Prostate gland (tissue), 2 donors: ENCODE results near the gene ZNF217. TPM values are rescaled to one million over a fixed set of nuclear protein-coding genes. Genes with fewer than 3 reads are reported as not detected.
"Not testable (repeated sequence)": the region's sequence is repeated elsewhere in the genome, so short reads cannot be mapped to it uniquely, and the experiment has no call there.

Experiments used
- DNase-seq: peaks from one replicate; pipeline ENCODE4 v3.0.0-alpha.2; 2019; ENCODE audit warnings: low spot score
- H3K27ac ChIP-seq, 2 donors: fragments of 200-600 bp; sonication (generic); 2 replicates each; pipeline ENCODE4 v1.5.1; 2017 to 2019
- H3K27me3 ChIP-seq: fragments of 200-600 bp; sonication (generic); replicated peaks from 2 replicates; pipeline ENCODE4 v1.5.1; 2019; ENCODE audit not compliant: insufficient read depth
- H3K36me3 ChIP-seq, 2 donors: fragments of 200-600 bp; sonication (generic); 1 replicate in 1 of 2; 2 replicates in 1 of 2; pipeline versions ENCODE4 v1.5.1 to v1.8.1; 2017 to 2019
- H3K4me1 ChIP-seq: fragments of 200-600 bp; sonication (generic); replicated peaks from 2 replicates; pipeline ENCODE4 v1.5.1; 2019
- H3K4me3 ChIP-seq, 2 donors: fragments of 200-600 bp; sonication (generic); 2 replicates each; pipeline ENCODE4 v1.5.1; 2017 to 2019
- H3K9me3 ChIP-seq: fragments of 200-600 bp; sonication (generic); 2 replicates; pipeline ENCODE4 v1.5.1; 2017
- CTCF ChIP-seq, 4 experiments: fragments of 200-600 bp in 2 of 4; fragments of 450-650 bp in 2 of 4; sonication (generic) in 2 of 4; IDR thresholded peaks; 1 replicate in 3 of 4; 2 replicates in 1 of 4; pipeline ENCODE4 v1.5.1; 2016 to 2019; ENCODE audit warnings: antibody characterized with exemption in 4 of 4, mild to moderate bottlenecking in 2 of 4, moderate library complexity in 2 of 4
- POLR2A ChIP-seq: fragments of 450-650 bp; IDR thresholded peaks from one replicate; pipeline ENCODE4 v1.6.1; 2016; ENCODE audit warnings: antibody characterized with exemption, mild to moderate bottlenecking
- POLR2AphosphoS5 ChIP-seq: sonication (generic); formaldehyde crosslinking; IDR thresholded peaks from one replicate; pipeline ENCODE4 v1.6.1; 2017; ENCODE audit warnings: antibody characterized with exemption
- WGBS: methylation state at CpG from one replicate; pipeline ENCODE4 v1.1.5; 2018; 5-methylcytosine and 5-hydroxymethylcytosine counted together
- intact Hi-C: fragments of 100-400 bp; cut with DNase I; formaldehyde crosslinking; loops from one replicate; pipeline ENCODE4 v1.14.2; 2022
- total RNA-seq, 2 donors: library from RNA; depleted of rRNA; stranded (reverse); fragments of >200 nt; gene quantifications; one replicate each; pipeline ENCODE4 v1.1.0, GENCODE V29; 2016

Gene ZNF217
- total RNA-seq, 2 donors from 2014 or later = 35.4 to 44.5 TPM

DNA sequence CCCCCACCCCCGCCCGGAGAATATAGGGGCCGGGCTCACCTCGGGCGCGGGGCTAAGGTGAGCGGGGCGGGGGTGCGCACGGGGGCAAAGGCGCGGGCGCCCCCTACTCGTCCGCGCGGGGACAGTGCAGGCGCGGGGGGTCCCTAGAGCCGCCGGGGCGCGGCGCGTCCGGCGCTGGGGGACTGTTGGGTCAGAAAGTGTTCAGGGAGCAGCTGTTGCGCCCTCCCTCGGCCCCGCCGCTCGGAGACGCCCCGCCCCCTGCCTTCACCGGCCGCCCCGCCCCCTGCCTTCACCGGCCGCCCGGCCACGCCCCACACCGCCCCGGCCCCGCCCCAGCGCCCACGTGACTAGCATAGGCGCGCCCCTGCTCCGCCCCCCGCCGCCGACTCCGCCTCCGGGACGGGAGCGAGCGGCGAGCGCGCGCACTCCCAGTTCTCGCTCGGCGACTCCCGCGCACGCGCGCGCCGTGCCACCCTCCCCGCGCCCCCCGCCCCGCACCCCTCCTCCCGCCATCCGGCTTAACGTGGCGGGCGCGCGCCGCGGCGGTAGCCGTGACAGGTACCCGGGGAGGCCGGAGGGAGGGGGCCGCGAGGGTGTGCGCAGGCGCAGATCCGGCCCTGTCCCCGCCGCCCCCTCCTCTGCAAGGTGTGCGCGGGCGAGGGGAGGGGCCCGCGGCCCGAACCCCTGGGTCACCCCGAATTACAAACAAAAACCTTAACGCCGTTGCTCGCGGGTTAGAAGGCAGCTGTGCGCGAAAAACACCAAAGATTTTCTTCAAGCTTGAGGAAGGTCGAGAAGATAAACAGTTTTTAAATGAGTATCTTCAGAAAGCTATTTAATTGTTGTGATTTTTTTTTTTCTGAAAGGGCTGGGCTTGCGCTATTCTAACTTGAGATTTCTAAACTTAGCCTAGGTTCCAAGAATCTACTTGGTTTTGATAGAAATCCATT, 704 bp upstream of the ZNF217 start:
- no peaks in the 10 kb centered on the region for H3K9me3 ChIP-seq
- intact Hi-C loops = loop anchor here (5.0 kb wide), 1 partner anchor 233 kb away; no protein-coding TSS in a partner anchor
- H3K4me1 ChIP-seq = no peaks in the 10 kb centered on the region
- H3K27ac ChIP-seq = peak overlapping the region; percentile 98 to 99
- no peaks in the 10 kb centered on the region for H3K27me3 ChIP-seq
- under 1% methylated on average over 60 of the region's 110 CpGs for WGBS
- H3K36me3 ChIP-seq = no peaks in the 10 kb centered on the region
- peak; percentile 96 for DNase-seq
- peak; percentile 51 for TF ChIP-seq POLR2AphosphoS5
- peak in 3 of 4 experiments; percentile 9 to 38 (median 33) for TF ChIP-seq CTCF (IDR thresholded peaks at IDR 0.05)
- peak; percentile 88 for TF ChIP-seq POLR2A
- peak overlapping the region; percentile 89 to 92 for H3K4me3 ChIP-seq

DNA sequence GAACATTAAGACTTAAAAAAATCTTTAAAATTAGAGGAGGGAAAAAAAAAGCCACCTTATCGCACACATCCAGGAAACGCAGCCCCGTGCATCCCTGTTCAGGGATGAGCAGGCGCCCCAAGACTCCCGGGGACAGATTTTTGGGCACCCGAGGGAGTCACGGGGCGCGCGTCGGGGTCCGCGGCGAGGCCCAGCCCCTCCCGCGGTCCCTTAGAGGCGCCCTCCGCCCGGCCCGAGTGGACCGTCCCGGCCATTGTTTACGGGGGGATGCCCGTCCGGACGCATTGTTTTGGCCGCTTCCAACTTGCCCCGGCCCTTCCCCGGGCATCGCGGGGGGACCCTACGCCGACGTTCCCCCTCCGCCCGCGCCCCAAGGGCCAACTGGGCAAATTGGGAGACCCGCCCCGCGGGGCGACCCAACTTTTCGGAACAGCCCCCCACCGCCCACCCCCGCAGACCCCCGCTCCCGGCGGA, 610 bp downstream of the ZNF217 start:
- no peak for TF ChIP-seq POLR2A
- no peak for TF ChIP-seq CTCF (IDR thresholded peaks at IDR 0.05)
- TF ChIP-seq POLR2AphosphoS5 = no peak
- H3K9me3 ChIP-seq = no peaks in the 10 kb centered on the region
- under 1% methylated on average over 44 of the region's 47 CpGs for WGBS
- peak overlapping the region; percentile 89 to 92 for H3K4me3 ChIP-seq
- peak overlapping the region; percentile 98 to 99 for H3K27ac ChIP-seq
- H3K4me1 ChIP-seq = no peaks in the 10 kb centered on the region
- H3K36me3 ChIP-seq = no peaks in the 10 kb centered on the region
- intact Hi-C loops = loop anchor here (2.0 to 5.0 kb wide), 2 partner anchors 68 to 234 kb away; no protein-coding TSS in a partner anchor
- no peaks in the 10 kb centered on the region for H3K27me3 ChIP-seq
- DNase-seq = no peak

DNA sequence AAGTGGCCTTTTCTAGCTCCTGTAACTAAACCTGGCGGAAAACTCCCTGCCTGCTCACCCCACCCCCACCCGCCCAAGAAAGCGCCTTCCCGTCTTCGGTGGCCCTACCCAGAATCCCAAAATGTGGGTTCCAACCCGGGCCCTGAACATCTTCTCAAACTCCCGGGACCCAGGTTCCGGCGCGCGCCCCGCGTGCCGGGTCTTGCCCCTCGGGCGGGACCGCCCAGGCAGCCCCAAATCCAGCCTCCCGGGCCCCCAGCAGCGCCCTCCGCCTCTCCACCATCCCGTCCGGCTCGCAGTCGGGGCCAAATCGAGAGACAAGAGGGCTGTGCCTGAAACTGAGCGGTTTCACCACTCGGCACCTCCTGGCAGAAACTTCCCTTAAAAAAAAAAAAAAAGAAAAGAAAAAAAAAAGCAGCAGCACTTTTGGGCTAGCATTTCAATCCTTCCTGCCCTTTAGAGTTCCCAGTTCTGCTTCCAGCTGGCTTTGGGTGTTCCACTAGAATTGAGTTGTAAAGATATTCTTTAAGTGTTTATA, 1.1 kb downstream of the ZNF217 start:
- intact Hi-C loops = loop anchor here (2.0 to 5.0 kb wide), 2 partner anchors 68 to 235 kb away; no protein-coding TSS in a partner anchor
- H3K36me3 ChIP-seq, H3K4me1 ChIP-seq, H3K9me3 ChIP-seq, H3K27me3 ChIP-seq: not testable (repeated sequence)
- H3K4me3 ChIP-seq = peak overlapping the region; percentile 89 to 92
- H3K27ac ChIP-seq = peak overlapping the region; percentile 98 to 99
- peak; percentile 60 for DNase-seq
- under 1% methylated on average over 27 of the region's 27 CpGs for WGBS
- peak; percentile 39 for TF ChIP-seq POLR2A

DNA sequence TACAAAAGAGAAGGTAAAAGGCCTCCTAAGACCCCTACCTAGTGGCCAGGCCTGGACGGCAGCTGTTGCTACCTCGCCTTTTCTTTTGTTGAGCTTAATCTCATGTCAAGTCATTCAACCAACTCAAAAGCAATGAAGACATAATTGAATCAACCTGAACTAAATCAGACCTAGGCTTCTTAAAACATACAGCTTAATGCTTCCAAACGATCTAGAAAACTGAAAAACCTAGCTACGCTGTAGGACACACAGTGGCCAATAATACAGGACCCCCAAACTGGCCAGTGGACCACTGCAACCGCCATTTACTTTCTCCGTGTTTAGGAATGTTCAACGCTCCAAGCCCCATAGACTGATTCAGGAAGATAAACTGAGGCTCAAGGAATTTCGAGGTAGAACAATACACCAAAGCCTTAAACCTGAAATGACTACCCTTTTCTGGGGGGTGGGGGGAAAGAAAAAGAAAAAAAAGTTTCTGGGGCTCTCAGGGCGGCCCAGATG, 1.6 kb downstream of the ZNF217 start:
- H3K36me3 ChIP-seq, H3K9me3 ChIP-seq, H3K27me3 ChIP-seq, DNase-seq, H3K4me1 ChIP-seq: not testable (repeated sequence)
- H3K27ac ChIP-seq = peak overlapping the region; percentile 98 to 99
- H3K4me3 ChIP-seq = peak overlapping the region; percentile 89 to 92
- WGBS = 21% methylated on average over 9 of the region's 9 CpGs
- intact Hi-C loops = loop anchor here (2.0 to 5.0 kb wide), 2 partner anchors 69 to 235 kb away; no protein-coding TSS in a partner anchor

GRCh38 chr20:53591206-53591741, 2.4 kb downstream of the ZNF217 start:
- not testable (repeated sequence) for H3K4me1 ChIP-seq, DNase-seq, H3K9me3 ChIP-seq, H3K36me3 ChIP-seq, H3K27me3 ChIP-seq
- Histone ChIP-seq H3K4me3 (peak overlapping the region; percentile 89 to 92), H3K27ac (peak overlapping the region; percentile 98 to 99)
- 17% methylated on average over 4 of the region's 4 CpGs for WGBS
- intact Hi-C loops = loop anchor here (5.0 kb wide), 1 partner anchor 236 kb away; no protein-coding TSS in a partner anchor

GRCh38 chr20:53590608-53591007, 3.0 kb downstream of the ZNF217 start:
- not testable (repeated sequence) for H3K36me3 ChIP-seq, H3K27me3 ChIP-seq, H3K9me3 ChIP-seq, H3K4me1 ChIP-seq, DNase-seq
- Histone ChIP-seq H3K27ac (peak overlapping the region; percentile 98 to 99), H3K4me3 (peak overlapping the region in 1 of 2 donors; percentile 1)
- intact Hi-C loops = loop anchor here (5.0 kb wide), 1 partner anchor 237 kb away; no protein-coding TSS in a partner anchor

- H3K4me1 ChIP-seq, H3K36me3 ChIP-seq, DNase-seq, H3K27me3 ChIP-seq, H3K9me3 ChIP-seq: not testable (repeated sequence)
- Histone ChIP-seq H3K27ac (peak overlapping the region; percentile 53 to 99), H3K4me3 (peak overlapping the region in 1 of 2 donors; percentile 10)
- WGBS = 42% methylated on average over 2 of the region's 2 CpGs
- intact Hi-C loops = loop anchor here (5.0 kb wide), 1 partner anchor 237 kb away; no protein-coding TSS in a partner anchor
Observed at GRCh38 chr20:53590122-53590521, 3.5 kb downstream of the ZNF217 start.

- H3K27ac ChIP-seq = peak overlapping the region; percentile 53 to 99
- DNase-seq, H3K27me3 ChIP-seq, H3K4me1 ChIP-seq, H3K36me3 ChIP-seq, H3K9me3 ChIP-seq: not testable (repeated sequence)
- H3K4me3 ChIP-seq = peak overlapping the region in 1 of 2 donors; percentile 10
- WGBS = 23% methylated on average over 12 of the region's 12 CpGs
- intact Hi-C loops = loop anchor here (5.0 kb wide), 1 partner anchor 238 kb away; no protein-coding TSS in a partner anchor
Observed at GRCh38 chr20:53589321-53590065, 4.1 kb downstream of the ZNF217 start.
